Keratinocyte (primary cell): ENCODE measurements around the gene THAP2. TPM values are rescaled to one million over a fixed set of nuclear protein-coding genes. Genes with fewer than 3 reads are reported as not detected.

Experiments
- DNase-seq: peaks from one replicate; pipeline ENCODE4 v3.0.0-alpha.2; 2011; ENCODE audit warnings: low read depth, missing footprints, low spot score
- FAIRE-seq: peaks from 2 replicates; lab custom pipeline; 2011; peaks lifted over from hg19 to GRCh38; lab: Jason Lieb, UNC
- H2AFZ ChIP-seq: 2 replicates; pipeline ENCODE4 v1.6.0; 2012; ENCODE audit warnings: low read length, control low read depth, inconsistent platforms; ENCODE audit not compliant: control insufficient read depth
- H3K27ac ChIP-seq: 2 replicates; pipeline ENCODE4 v1.5.1; 2011; ENCODE audit warnings: low read length; ENCODE audit not compliant: control insufficient read depth, insufficient read depth
- H3K27me3 ChIP-seq: 3 replicates; pipeline ENCODE4 v1.6.0; 2011; ENCODE audit warnings: low read length; ENCODE audit not compliant: control insufficient read depth, insufficient read depth; ENCODE audit errors: extremely low read depth
- H3K36me3 ChIP-seq, 2 experiments: 2 replicates in 1 of 2; 3 replicates in 1 of 2; pipeline ENCODE4 v1.5.1; 2011; ENCODE audit warnings: low read length in 2 of 2, mild to moderate bottlenecking in 1 of 2; ENCODE audit not compliant: control insufficient read depth in 2 of 2, insufficient read depth in 2 of 2; ENCODE audit errors: extremely low read depth in 1 of 2
- H3K4me1 ChIP-seq: 3 replicates; pipeline ENCODE4 v1.5.1; 2011; ENCODE audit warnings: low read length; ENCODE audit not compliant: control insufficient read depth, insufficient read depth; ENCODE audit errors: extremely low read depth
- H3K4me2 ChIP-seq: 3 replicates; pipeline ENCODE4 v1.6.0; 2011; ENCODE audit warnings: low read depth, low read length; ENCODE audit not compliant: control insufficient read depth, insufficient read depth; ENCODE audit errors: extremely low read depth
- H3K4me3 ChIP-seq, 3 experiments: fragments of 200-600 bp in 1 of 3; sonication (generic) in 1 of 3; 2 replicates in 2 of 3; 3 replicates in 1 of 3; pipeline ENCODE4 v1.5.1; 2011 to 2016; ENCODE audit warnings: low read length in 3 of 3, mild to moderate bottlenecking in 3 of 3, control low read depth in 2 of 3, inconsistent platforms in 1 of 3, low read depth in 1 of 3, mixed read lengths in 1 of 3, mixed run types in 1 of 3, moderate library complexity in 1 of 3; ENCODE audit not compliant: control insufficient read depth in 2 of 3, insufficient read depth in 2 of 3; ENCODE audit errors: extremely low read depth in 1 of 3
- H3K79me2 ChIP-seq: 2 replicates; pipeline ENCODE4 v1.6.0; 2012; ENCODE audit warnings: low read length; ENCODE audit not compliant: control insufficient read depth, insufficient read depth
- H3K9ac ChIP-seq: 3 replicates; pipeline ENCODE4 v1.6.0; 2011; ENCODE audit warnings: low read length; ENCODE audit not compliant: control insufficient read depth, insufficient read depth; ENCODE audit errors: extremely low read depth
- H3K9me1 ChIP-seq: 3 replicates; pipeline ENCODE4 v1.6.0; 2011; ENCODE audit warnings: low read length; ENCODE audit not compliant: control insufficient read depth, insufficient read depth; ENCODE audit errors: extremely low read depth
- H3K9me3 ChIP-seq: 2 replicates; pipeline ENCODE4 v1.5.1; 2012; ENCODE audit warnings: low read depth, low read length; ENCODE audit not compliant: control insufficient read depth
- H4K20me1 ChIP-seq: 3 replicates; pipeline ENCODE4 v1.6.0; 2011; ENCODE audit warnings: low read length; ENCODE audit not compliant: control insufficient read depth, insufficient read depth; ENCODE audit errors: extremely low read depth
- CTCF ChIP-seq, 3 experiments: IDR thresholded peaks in 1 of 3; conservative IDR thresholded peaks in 1 of 3; optimal IDR thresholded peaks in 1 of 3; 2 replicates in 2 of 3; 3 replicates in 1 of 3; pipeline versions ENCODE3 to v1.5.1; 2011; ENCODE audit warnings: low read length in 3 of 3, mild to moderate bottlenecking in 3 of 3, moderate library complexity in 2 of 3, control low read depth in 1 of 3, inconsistent platforms in 1 of 3; ENCODE audit not compliant: insufficient read depth in 2 of 3; ENCODE audit errors: extremely low read depth in 1 of 3
- EZH2 ChIP-seq: IDR thresholded peaks from one replicate; pipeline ENCODE4 v1.6.1; 2012; ENCODE audit warnings: inconsistent platforms, mild to moderate bottlenecking, low read length, moderate library complexity
- dilution Hi-C: fragments of 300-500 bp; cut with MboI; formaldehyde crosslinking; loops from one replicate; pipeline ENCODE4 v1.7.0; 2020; ENCODE audit warnings: low sequenced_read_pairs; ENCODE audit not compliant: extremely low pct_ligation_motif_present
- polyA plus RNA-seq, 5 experiments: library from polyadenylated mRNA; depleted of rRNA in 3 of 5; stranded (reverse) in 3 of 5; stranded (forward) in 1 of 5; unstranded in 1 of 5; fragments of >200 nt; gene quantifications; 1 replicate in 1 of 5; 2 replicates in 3 of 5; 3 replicates in 1 of 5; pipeline versions ENCODE4 v1.2.1 to v1.2.3, GENCODE V29; 2011 to 2012; ENCODE audit warnings: missing spikeins in 2 of 5, low read depth in 1 of 5, low replicate concordance in 1 of 5

THAP2 gene
- polyA plus RNA-seq, 1 donor (not counting 4 experiments of a cell fraction or from before 2014, with no cell fraction given) = 4.4 TPM

GRCh38 chr12:71725011-71725410 lies 60.9 kb downstream of the THAP2 start:
- H3K4me2 ChIP-seq = no peak overlapping the region
- H3K9me3 ChIP-seq = no peaks in the 10 kb centered on the region
- no peaks in the 10 kb centered on the region for H3K36me3 ChIP-seq
- no peak overlapping the region for H3K27ac ChIP-seq
- H3K27me3 ChIP-seq = no peaks in the 10 kb centered on the region
- TF ChIP-seq CTCF (optimal IDR thresholded peaks at IDR 0.05 in 1 of 3, IDR thresholded peaks at IDR 0.05 in 1 of 3, conservative IDR thresholded peaks at IDR 0.05 in 1 of 3; ENCODE audit: extremely low read depth in 1 of 3, insufficient read depth in 2 of 3, low read length in 3 of 3) (no peak), EZH2 (no peak)
- DNase-seq (no peak), FAIRE-seq (no peak)
- H3K9ac ChIP-seq = no peak overlapping the region
- H3K4me3 ChIP-seq = no peak overlapping the region
- H4K20me1 ChIP-seq = no peaks in the 10 kb centered on the region
- no peaks in the 10 kb centered on the region for H3K9me1 ChIP-seq
- no peak overlapping the region for H2AFZ ChIP-seq
- peaks cover 8% of the 10 kb centered on the region for H3K4me1 ChIP-seq
- dilution Hi-C loops = no loop called here
- H3K79me2 ChIP-seq = no peaks in the 10 kb centered on the region

GRCh38 chr12:71726548-71726947 lies 62.4 kb downstream of the THAP2 start:
- no peak overlapping the region for H2AFZ ChIP-seq
- DNase-seq (no peak), FAIRE-seq (no peak)
- no peak for TF ChIP-seq CTCF (optimal IDR thresholded peaks at IDR 0.05 in 1 of 3, IDR thresholded peaks at IDR 0.05 in 1 of 3, conservative IDR thresholded peaks at IDR 0.05 in 1 of 3; ENCODE audit: extremely low read depth in 1 of 3, insufficient read depth in 2 of 3, low read length in 3 of 3)
- no peak for TF ChIP-seq EZH2
- no peaks in the 10 kb centered on the region for H3K9me3 ChIP-seq
- H4K20me1 ChIP-seq = no peaks in the 10 kb centered on the region
- no peaks in the 10 kb centered on the region for H3K9me1 ChIP-seq
- no peaks in the 10 kb centered on the region for H3K27me3 ChIP-seq
- dilution Hi-C loops = no loop called here
- H3K79me2 ChIP-seq = no peaks in the 10 kb centered on the region
- H3K4me3 ChIP-seq = no peak overlapping the region
- no peaks in the 10 kb centered on the region for H3K4me1 ChIP-seq
- H3K9ac ChIP-seq = no peak overlapping the region
- H3K36me3 ChIP-seq = no peaks in the 10 kb centered on the region
- H3K27ac ChIP-seq = no peak overlapping the region
- H3K4me2 ChIP-seq = no peak overlapping the region
